GM18907 (cell line): ENCODE results near the gene SLAMF6.
"Not testable (repeated sequence)": the region's sequence is repeated elsewhere in the genome, so short reads cannot be mapped to it uniquely, and the experiment has no call there.

Experiments
- ATAC-seq: cut with Tn5 transposase; IDR thresholded peaks from one replicate; pipeline ENCODE4 v1.9.1; 2021; ENCODE audit warnings: mild to moderate bottlenecking, moderate library complexity; ENCODE audit not compliant: unreplicated experiment

SLAMF6 gene

GRCh38 chr1:160544647-160545046, 21.6 kb upstream of the SLAMF6 start:
- no peak for ATAC-seq

GRCh38 chr1:160542303-160542945, 19.4 kb upstream of the SLAMF6 start:
- no peak for ATAC-seq

GRCh38 chr1:160541622-160542302, 18.7 kb upstream of the SLAMF6 start:
- no peak for ATAC-seq

GRCh38 chr1:160540859-160541233, 17.8 kb upstream of the SLAMF6 start:
- ATAC-seq = no peak

- ATAC-seq = peak; percentile 84
Measured at GRCh38 chr1:160539990-160540858, 17.2 kb upstream of the SLAMF6 start.

- ATAC-seq = no peak
Measured at GRCh38 chr1:160539684-160539989, 16.6 kb upstream of the SLAMF6 start.

GRCh38 chr1:160538985-160539651, 16.1 kb upstream of the SLAMF6 start:
- no peak for ATAC-seq

- ATAC-seq = no peak
Measured at GRCh38 chr1:160537714-160538665, 14.9 kb upstream of the SLAMF6 start.

GRCh38 chr1:160534823-160535605, 12.0 kb upstream of the SLAMF6 start:
- no peak for ATAC-seq

- not testable (repeated sequence) for ATAC-seq
Measured at GRCh38 chr1:160532557-160532813, 9.4 kb upstream of the SLAMF6 start.

GRCh38 chr1:160531809-160532556, 8.9 kb upstream of the SLAMF6 start:
- ATAC-seq = not testable (repeated sequence)

- not testable (repeated sequence) for ATAC-seq
Measured at GRCh38 chr1:160529401-160529952, 6.4 kb upstream of the SLAMF6 start.

GRCh38 chr1:160523789-160524188, 734 bp upstream of the SLAMF6 start:
- not testable (repeated sequence) for ATAC-seq

- no peak for ATAC-seq
Measured at GRCh38 chr1:160522136-160522535, 919 bp downstream of the SLAMF6 start.

- no peak for ATAC-seq
Measured at GRCh38 chr1:160521554-160521953, 1.5 kb downstream of the SLAMF6 start.

- ATAC-seq = no peak
Measured at GRCh38 chr1:160520999-160521398, 2.1 kb downstream of the SLAMF6 start.

- ATAC-seq = no peak
Measured at GRCh38 chr1:160520582-160520981, 2.5 kb downstream of the SLAMF6 start.

- peak; percentile 49 for ATAC-seq
Measured at GRCh38 chr1:160519642-160520435, 3.2 kb downstream of the SLAMF6 start.
